ENCODE results near the gene KRT7.

The KRT7 gene

GRCh38 chr12:52209321-52209720 is 23.7 kb upstream of the KRT7 start:
- H3K36me3 ChIP-seq (ENCODE audit: low read length): no peaks in the 10 kb centered on the region
- no peaks in the 10 kb centered on the region for H3K9me2 ChIP-seq (replicated peaks; ENCODE audit: insufficient read depth, low read length)
- TF ChIP-seq, protein P1, sequence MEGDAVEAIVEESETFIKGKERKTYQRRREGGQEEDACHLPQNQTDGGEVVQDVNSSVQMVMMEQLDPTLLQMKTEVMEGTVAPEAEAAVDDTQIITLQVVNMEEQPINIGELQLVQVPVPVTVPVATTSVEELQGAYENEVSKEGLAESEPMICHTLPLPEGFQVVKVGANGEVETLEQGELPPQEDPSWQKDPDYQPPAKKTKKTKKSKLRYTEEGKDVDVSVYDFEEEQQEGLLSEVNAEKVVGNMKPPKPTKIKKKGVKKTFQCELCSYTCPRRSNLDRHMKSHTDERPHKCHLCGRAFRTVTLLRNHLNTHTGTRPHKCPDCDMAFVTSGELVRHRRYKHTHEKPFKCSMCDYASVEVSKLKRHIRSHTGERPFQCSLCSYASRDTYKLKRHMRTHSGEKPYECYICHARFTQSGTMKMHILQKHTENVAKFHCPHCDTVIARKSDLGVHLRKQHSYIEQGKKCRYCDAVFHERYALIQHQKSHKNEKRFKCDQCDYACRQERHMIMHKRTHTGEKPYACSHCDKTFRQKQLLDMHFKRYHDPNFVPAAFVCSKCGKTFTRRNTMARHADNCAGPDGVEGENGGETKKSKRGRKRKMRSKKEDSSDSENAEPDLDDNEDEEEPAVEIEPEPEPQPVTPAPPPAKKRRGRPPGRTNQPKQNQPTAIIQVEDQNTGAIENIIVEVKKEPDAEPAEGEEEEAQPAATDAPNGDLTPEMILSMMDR (IDR thresholded peaks at IDR 0.05; ENCODE audit: insufficient read depth, low read length, poor library complexity, severe bottlenecking): no peak
- TF ChIP-seq EZH2phosphoT487 (conservative IDR thresholded peaks at IDR 0.05; ENCODE audit: low read length): no peak
- H3K27ac ChIP-seq (ENCODE audit: low read depth, low read length): no peak overlapping the region
- H3K9me3 ChIP-seq (ENCODE audit: insufficient read depth, low read length): no peaks in the 10 kb centered on the region
- H3K79me2 ChIP-seq (ENCODE audit: insufficient read depth, low read length): no peaks in the 10 kb centered on the region
- no peak overlapping the region for H2AFZ ChIP-seq (ENCODE audit: low read depth, low read length, severe bottlenecking)
- H3F3A ChIP-seq (ENCODE audit: insufficient read depth): no peaks in the 10 kb centered on the region
- H4K20me1 ChIP-seq (ENCODE audit: low read depth, low read length): no peaks in the 10 kb centered on the region
- H3K4me3 ChIP-seq (ENCODE audit: insufficient read depth, low read length, poor library complexity, severe bottlenecking): no peak overlapping the region
- H3K4me2 ChIP-seq (ENCODE audit: low read depth, low read length, poor library complexity, severe bottlenecking): no peak overlapping the region
- no peak overlapping the region for H3K9ac ChIP-seq (ENCODE audit: low read length)
- H3K27me3 ChIP-seq (ENCODE audit: low read length): no peaks in the 10 kb centered on the region

DNA sequence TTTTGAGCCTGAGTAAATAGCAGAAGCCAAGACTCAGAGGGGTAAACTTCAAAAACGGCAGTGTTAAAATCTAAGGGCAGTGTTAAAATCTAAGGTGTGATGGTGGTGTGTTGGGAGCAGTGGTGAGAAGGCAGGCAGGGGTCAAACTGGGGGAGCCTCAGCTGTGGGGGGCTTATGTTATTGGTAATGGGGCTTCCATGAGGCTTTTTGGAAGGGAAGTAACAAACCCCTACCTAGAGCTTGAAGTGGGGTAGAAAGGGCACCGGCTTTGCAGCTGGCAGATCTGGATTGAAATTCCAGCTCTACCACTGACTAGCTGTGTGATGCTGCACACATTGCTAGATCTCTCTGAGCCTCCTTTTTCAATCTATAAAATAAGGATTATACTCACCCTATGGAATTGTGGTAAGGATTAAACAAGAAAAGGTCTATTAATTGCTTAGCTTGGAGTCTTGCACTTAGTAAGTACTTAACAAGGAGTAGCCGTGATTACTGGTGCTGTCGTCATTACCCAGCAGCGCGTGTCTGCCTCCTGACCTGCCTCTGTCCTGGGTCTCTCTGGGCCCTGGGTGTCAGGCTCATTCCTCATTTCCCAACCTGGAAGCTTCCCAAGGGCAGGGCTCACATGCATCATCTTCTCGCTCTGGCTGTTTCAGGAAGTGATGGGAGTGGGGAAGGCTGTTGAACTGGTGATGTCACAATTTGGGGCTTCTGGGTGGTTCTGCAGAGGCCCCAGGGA is 22.7 kb upstream of the KRT7 start:
- H3K4me3 ChIP-seq (ENCODE audit: insufficient read depth, low read length, poor library complexity, severe bottlenecking): no peak overlapping the region
- no peak overlapping the region for H3K4me2 ChIP-seq (ENCODE audit: low read depth, low read length, poor library complexity, severe bottlenecking)
- H3K27me3 ChIP-seq (ENCODE audit: low read length): no peaks in the 10 kb centered on the region
- H3K9ac ChIP-seq (ENCODE audit: low read length): no peak overlapping the region
- H3K79me2 ChIP-seq (ENCODE audit: insufficient read depth, low read length): no peaks in the 10 kb centered on the region
- no peaks in the 10 kb centered on the region for H4K20me1 ChIP-seq (ENCODE audit: low read depth, low read length)
- H3F3A ChIP-seq (ENCODE audit: insufficient read depth): no peaks in the 10 kb centered on the region
- TF ChIP-seq, protein P1 (IDR thresholded peaks at IDR 0.05; ENCODE audit: insufficient read depth, low read length, poor library complexity, severe bottlenecking): no peak
- no peak for TF ChIP-seq EZH2phosphoT487 (conservative IDR thresholded peaks at IDR 0.05; ENCODE audit: low read length)
- H3K9me2 ChIP-seq (replicated peaks; ENCODE audit: insufficient read depth, low read length): no peaks in the 10 kb centered on the region
- H2AFZ ChIP-seq (ENCODE audit: low read depth, low read length, severe bottlenecking): no peak overlapping the region
- no peaks in the 10 kb centered on the region for H3K36me3 ChIP-seq (ENCODE audit: low read length)
- no peak overlapping the region for H3K27ac ChIP-seq (ENCODE audit: low read depth, low read length)
- no peaks in the 10 kb centered on the region for H3K9me3 ChIP-seq (ENCODE audit: insufficient read depth, low read length)

GRCh38 chr12:52210925-52211650 is 22.0 kb upstream of the KRT7 start:
- H4K20me1 ChIP-seq (ENCODE audit: low read depth, low read length): no peaks in the 10 kb centered on the region
- H2AFZ ChIP-seq (ENCODE audit: low read depth, low read length, severe bottlenecking): no peak overlapping the region
- no peak overlapping the region for H3K9ac ChIP-seq (ENCODE audit: low read length)
- no peak overlapping the region for H3K27ac ChIP-seq (ENCODE audit: low read depth, low read length)
- H3K9me2 ChIP-seq (replicated peaks; ENCODE audit: insufficient read depth, low read length): no peaks in the 10 kb centered on the region
- no peaks in the 10 kb centered on the region for H3F3A ChIP-seq (ENCODE audit: insufficient read depth)
- no peaks in the 10 kb centered on the region for H3K79me2 ChIP-seq (ENCODE audit: insufficient read depth, low read length)
- no peak overlapping the region for H3K4me2 ChIP-seq (ENCODE audit: low read depth, low read length, poor library complexity, severe bottlenecking)
- H3K27me3 ChIP-seq (ENCODE audit: low read length): no peaks in the 10 kb centered on the region
- no peaks in the 10 kb centered on the region for H3K9me3 ChIP-seq (ENCODE audit: insufficient read depth, low read length)
- TF ChIP-seq, protein P1 (IDR thresholded peaks at IDR 0.05; ENCODE audit: insufficient read depth, low read length, poor library complexity, severe bottlenecking): no peak
- TF ChIP-seq EZH2phosphoT487 (conservative IDR thresholded peaks at IDR 0.05; ENCODE audit: low read length): no peak
- H3K4me3 ChIP-seq (ENCODE audit: insufficient read depth, low read length, poor library complexity, severe bottlenecking): no peak overlapping the region
- no peaks in the 10 kb centered on the region for H3K36me3 ChIP-seq (ENCODE audit: low read length)
